GM13977 (cell line): Measurements from ENCODE around the gene SAYSD1.

Source experiments
- DNase-seq: peaks from one replicate; pipeline ENCODE4 v3.0.0; 2012; ENCODE audit warnings: low spot score
- in situ Hi-C: fragments of 300-500 bp; cut with MboI; formaldehyde crosslinking; loops from one replicate; pipeline ENCODE4 v1.12.0; 2022; ENCODE audit warnings: low sequenced_read_pairs, low pct_unique_long_range_greater_than_20kb, mixed read lengths, inconsistent platforms; ENCODE audit not compliant: unreplicated experiment
- TF ChIP-seq, protein P1 (sequence below): IDR thresholded peaks from 2 replicates; pipeline ENCODE4 v1.5.1; 2012; ENCODE audit warnings: mild to moderate bottlenecking, control low read depth; ENCODE audit not compliant: insufficient read depth; ENCODE audit errors: extremely low read depth, missing control alignments

Gene SAYSD1

DNA sequence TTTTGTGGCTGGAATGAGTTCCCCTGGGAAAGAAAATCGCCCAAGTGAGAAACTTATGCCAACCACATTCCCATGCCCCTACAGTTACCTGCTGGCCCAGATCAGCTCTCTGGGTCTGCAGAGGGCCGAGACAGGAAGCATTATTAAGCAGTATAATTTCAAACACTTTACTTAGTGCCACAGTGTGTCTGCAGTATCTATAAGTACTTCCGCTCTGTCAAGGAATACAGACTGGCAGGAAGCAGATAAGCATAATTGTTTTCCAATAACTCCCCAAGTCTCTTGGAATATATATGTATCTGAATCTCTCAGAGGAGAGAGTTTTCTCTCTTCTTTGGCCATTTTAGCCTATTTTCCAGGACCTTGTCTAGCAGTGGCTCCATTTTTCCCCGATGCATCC is 24.9 kb downstream of the SAYSD1 start:
- DNase-seq: no peak
- in situ Hi-C loops: no loop called here
- TF ChIP-seq, protein P1, sequence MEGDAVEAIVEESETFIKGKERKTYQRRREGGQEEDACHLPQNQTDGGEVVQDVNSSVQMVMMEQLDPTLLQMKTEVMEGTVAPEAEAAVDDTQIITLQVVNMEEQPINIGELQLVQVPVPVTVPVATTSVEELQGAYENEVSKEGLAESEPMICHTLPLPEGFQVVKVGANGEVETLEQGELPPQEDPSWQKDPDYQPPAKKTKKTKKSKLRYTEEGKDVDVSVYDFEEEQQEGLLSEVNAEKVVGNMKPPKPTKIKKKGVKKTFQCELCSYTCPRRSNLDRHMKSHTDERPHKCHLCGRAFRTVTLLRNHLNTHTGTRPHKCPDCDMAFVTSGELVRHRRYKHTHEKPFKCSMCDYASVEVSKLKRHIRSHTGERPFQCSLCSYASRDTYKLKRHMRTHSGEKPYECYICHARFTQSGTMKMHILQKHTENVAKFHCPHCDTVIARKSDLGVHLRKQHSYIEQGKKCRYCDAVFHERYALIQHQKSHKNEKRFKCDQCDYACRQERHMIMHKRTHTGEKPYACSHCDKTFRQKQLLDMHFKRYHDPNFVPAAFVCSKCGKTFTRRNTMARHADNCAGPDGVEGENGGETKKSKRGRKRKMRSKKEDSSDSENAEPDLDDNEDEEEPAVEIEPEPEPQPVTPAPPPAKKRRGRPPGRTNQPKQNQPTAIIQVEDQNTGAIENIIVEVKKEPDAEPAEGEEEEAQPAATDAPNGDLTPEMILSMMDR: no peak

DNA sequence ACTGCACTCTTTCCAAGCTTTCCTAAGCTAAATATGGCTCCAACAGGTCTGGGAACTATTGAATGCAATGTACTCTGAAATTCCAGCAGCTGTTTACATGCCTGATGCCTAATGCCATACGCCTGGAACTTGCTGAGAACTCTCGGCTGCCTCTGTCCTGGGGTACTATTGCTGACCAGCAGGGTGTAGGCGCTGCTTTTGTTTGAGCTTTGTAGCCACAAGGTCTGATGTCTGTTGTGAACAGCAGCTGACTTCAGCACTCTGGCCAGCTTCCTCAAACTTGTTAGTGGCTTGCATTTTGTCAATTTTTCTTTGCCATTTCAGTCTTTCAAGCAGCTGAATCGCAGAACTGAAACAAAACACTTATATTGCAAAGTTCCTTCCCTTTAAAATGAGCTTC is 26.7 kb downstream of the SAYSD1 start:
- TF ChIP-seq, protein P1: peak; percentile 23
- in situ Hi-C loops: no loop called here
- DNase-seq: no peak

DNA sequence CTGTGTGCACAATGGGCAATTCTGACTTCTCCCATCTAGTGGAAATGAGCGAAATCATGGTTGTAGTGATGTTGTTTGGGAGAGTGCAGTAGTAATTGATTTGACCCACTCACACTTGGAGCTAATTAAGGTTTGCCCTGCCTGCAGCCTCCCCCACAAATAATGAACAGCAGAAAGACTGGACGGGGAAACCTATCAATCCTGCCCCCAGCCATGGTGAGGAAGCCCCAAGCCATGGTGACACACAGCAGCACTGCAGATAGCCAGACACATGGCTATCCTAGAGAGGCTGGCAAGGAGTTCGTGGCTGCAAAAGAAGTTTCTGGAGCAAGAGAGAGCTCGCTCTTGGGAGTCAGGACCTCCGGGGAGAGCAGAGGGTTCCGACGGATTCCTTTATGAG is 27.8 kb downstream of the SAYSD1 start:
- TF ChIP-seq, protein P1: no peak
- in situ Hi-C loops: no loop called here
- no peak for DNase-seq

DNA sequence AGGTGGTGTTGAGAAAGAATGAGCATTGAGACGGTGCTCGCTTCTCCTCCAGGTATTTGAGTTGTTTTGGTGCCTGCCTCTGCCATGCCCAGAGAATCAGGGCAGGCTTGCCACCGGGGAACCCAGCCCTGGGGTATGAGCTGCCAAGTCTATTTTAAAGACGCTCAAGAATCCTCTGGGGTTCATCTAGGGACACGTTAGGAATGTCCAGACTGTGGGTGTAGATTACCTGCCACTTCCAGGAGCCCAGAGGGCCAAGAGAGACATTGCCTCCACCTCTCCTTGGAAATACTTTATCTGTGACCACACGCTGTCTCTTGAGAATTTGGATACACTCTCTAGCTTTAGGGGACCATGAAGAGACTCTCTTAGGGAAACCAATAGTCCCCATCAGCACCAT is 28.3 kb downstream of the SAYSD1 start:
- in situ Hi-C loops: no loop called here
- no peak for DNase-seq
- TF ChIP-seq, protein P1: no peak

DNA sequence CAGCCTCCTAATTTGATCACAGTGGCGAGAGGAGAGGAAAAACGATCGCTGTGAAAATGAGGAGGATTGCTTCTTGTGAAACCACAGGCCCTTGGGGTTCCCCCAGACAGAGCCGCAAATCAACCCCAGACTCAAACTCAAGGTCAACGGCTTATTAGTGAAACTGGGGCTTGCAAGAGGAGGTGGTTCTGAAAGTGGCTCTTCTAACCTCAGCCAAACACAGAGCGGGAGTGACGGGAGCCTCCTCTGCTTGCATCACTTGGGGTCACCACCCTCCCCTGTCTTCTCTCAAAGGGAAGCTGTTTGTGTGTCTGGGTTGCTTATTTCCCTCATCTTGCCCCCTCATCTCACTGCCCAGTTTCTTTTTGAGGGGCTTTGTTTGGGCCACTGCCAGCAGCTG is 28.7 kb downstream of the SAYSD1 start:
- DNase-seq: peak; percentile 64
- TF ChIP-seq, protein P1: no peak
- in situ Hi-C loops: no loop called here

DNA sequence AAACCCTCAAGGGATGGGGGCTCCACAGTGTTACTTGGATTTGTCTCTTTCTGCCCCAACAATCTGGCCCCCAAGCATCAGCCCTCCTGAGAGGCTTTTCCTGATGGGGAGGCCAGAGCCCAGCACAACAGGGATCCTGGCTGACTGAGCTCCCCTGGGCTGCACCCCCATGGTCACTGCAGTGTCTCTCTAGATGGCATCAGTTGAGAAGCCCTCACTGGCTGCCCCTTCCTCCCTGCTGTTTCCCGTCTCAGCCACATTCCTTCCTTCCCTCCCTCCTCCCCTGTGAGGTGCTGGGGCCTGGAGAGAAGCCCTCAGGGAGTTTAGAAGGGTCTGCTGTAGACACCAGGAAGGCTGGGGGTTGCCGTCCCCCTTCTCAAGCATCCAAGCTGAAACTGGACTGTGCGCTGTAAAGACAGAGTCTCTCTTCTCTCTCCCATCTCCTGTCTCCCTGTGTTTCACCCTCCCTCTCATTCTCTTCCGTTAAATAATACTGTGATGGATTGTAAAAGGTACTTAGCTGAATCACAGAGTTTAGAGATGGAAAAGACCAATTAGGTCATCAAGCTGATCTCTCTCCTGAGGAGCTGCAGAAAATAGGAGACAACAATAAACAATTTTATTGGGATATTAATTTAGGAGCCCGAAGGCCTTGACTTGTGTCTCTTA is 29.7 kb downstream of the SAYSD1 start:
- in situ Hi-C loops: no loop called here
- TF ChIP-seq, protein P1: no peak
- DNase-seq: no peak
